Lower leg skin (tissue), 3 donors: ENCODE data around the gene SCG3.

Experiments used
- CTCF ChIP-seq, 3 donors: fragments of 450-650 bp; IDR thresholded peaks; one replicate each; pipeline ENCODE4 v1.5.1; 2016; ENCODE audit warnings: antibody characterized with exemption in 3 of 3, mild to moderate bottlenecking in 3 of 3, moderate library complexity in 2 of 3
- POLR2A ChIP-seq, 2 donors: fragments of 450-650 bp; IDR thresholded peaks; one replicate each; pipeline ENCODE4 v1.6.1; 2016 to 2017; ENCODE audit warnings: antibody characterized with exemption in 2 of 2, mild to moderate bottlenecking in 1 of 2, moderate library complexity in 1 of 2

DNA sequence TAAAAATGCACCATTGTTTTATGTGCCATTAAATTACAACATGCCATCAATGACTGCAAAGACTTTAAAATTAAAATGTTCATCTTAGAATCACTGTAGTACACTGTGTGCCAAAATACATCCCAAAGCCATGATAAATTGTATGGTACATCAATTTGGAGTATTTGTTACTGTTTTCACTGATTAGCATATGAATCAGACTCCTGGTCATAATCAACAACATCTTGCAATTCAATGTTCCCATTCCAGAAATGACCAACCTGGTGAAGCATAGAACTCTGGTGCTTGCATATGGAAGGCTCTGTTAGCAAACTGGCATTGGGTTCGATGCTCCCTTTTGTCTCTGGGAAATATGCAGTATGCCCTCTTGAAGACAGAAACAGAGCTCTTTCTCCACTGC lies 33.6 kb downstream of the SCG3 start:
- TF ChIP-seq CTCF (IDR thresholded peaks at IDR 0.05) (no peak), POLR2A (IDR thresholded peaks at IDR 0.05) (no peak)
